GM23338 (cell line): ENCODE measurements around the gene GGT6. TPM values are rescaled to one million over a fixed set of nuclear protein-coding genes. Genes with fewer than 3 reads are reported as not detected.

ENCODE experiments used
- ATAC-seq: fragments of 200-7000 bp; cut with Tn5 transposase; 3 replicates; pipeline ENCODE4 v1.9.1; 2020
- DNase-seq: peaks from one replicate; pipeline ENCODE4 v3.0.0-alpha.2; 2015; ENCODE audit warnings: low spot score
- H2AFZ ChIP-seq: fragments of 200-600 bp; sonication (generic); 2 replicates; pipeline ENCODE4 v1.8.0; 2016; ENCODE audit warnings: antibody characterized with exemption, mild to moderate bottlenecking, moderate library complexity
- H3F3A ChIP-seq: fragments of 200-600 bp; sonication (generic); replicated peaks from 2 replicates; pipeline ENCODE4 v1.8.0; 2017; ENCODE audit warnings: antibody characterized with exemption, mixed run types, low read depth
- H3K27ac ChIP-seq: fragments of 200-600 bp; sonication (generic); 2 replicates; pipeline ENCODE4 v1.6.1; 2016; ENCODE audit warnings: low read depth
- H3K27me3 ChIP-seq: fragments of 200-600 bp; sonication (generic); 2 replicates; pipeline ENCODE4 v1.8.0; 2016; ENCODE audit warnings: mild to moderate bottlenecking, mixed run types, moderate library complexity; ENCODE audit not compliant: insufficient read depth
- H3K36me3 ChIP-seq: fragments of 200-600 bp; sonication (generic); 2 replicates; pipeline ENCODE4 v1.8.0; 2016; ENCODE audit warnings: mild to moderate bottlenecking; ENCODE audit not compliant: insufficient read depth
- H3K4me1 ChIP-seq: fragments of 200-600 bp; sonication (generic); 2 replicates; pipeline ENCODE4 v1.8.0; 2016; ENCODE audit warnings: mild to moderate bottlenecking, moderate library complexity; ENCODE audit not compliant: insufficient read depth
- H3K4me2 ChIP-seq: fragments of 200-600 bp; sonication (generic); 2 replicates; pipeline ENCODE4 v1.7.1; 2017; ENCODE audit warnings: mixed run types
- H3K4me3 ChIP-seq: fragments of 200-600 bp; sonication (generic); 2 replicates; pipeline ENCODE4 v1.6.1; 2016; ENCODE audit warnings: mixed run types
- H3K79me2 ChIP-seq: fragments of 200-600 bp; sonication (generic); replicated peaks from 2 replicates; pipeline ENCODE4 v1.8.0; 2017; ENCODE audit warnings: mild to moderate bottlenecking; ENCODE audit not compliant: insufficient read depth
- H3K9me2 ChIP-seq: fragments of 200-600 bp; sonication (generic); 2 replicates; pipeline ENCODE4 v1.8.0; 2017; ENCODE audit not compliant: insufficient read depth
- H4K20me1 ChIP-seq: fragments of 200-600 bp; sonication (generic); replicated peaks from 2 replicates; pipeline ENCODE4 v1.8.0; 2017; ENCODE audit warnings: mild to moderate bottlenecking; ENCODE audit not compliant: insufficient read depth
- H3K27ac Mint-ChIP-seq: 2 replicates; pipeline ENCODE4 v1.8.0; 2020; ENCODE audit warnings: inconsistent platforms, mild to moderate bottlenecking, moderate library complexity, mixed read lengths
- H3K27me3 Mint-ChIP-seq: 3 replicates; pipeline ENCODE4 v1.8.0; 2022; ENCODE audit warnings: low read depth, mild to moderate bottlenecking, moderate library complexity, mixed read lengths, inconsistent platforms; ENCODE audit not compliant: insufficient read depth, poor library complexity
- H3K36me3 Mint-ChIP-seq: 3 replicates; pipeline ENCODE4 v1.8.0; 2021; ENCODE audit warnings: low read depth, mild to moderate bottlenecking, inconsistent platforms, moderate library complexity, mixed read lengths
- H3K4me1 Mint-ChIP-seq: 3 replicates; pipeline ENCODE4 v1.8.0; 2020; ENCODE audit warnings: mild to moderate bottlenecking, inconsistent platforms, mixed read lengths
- H3K4me3 Mint-ChIP-seq: 3 replicates; pipeline ENCODE4 v1.8.0; 2021; ENCODE audit warnings: moderate library complexity, mild to moderate bottlenecking, inconsistent platforms, mixed read lengths
- H3K9me3 Mint-ChIP-seq: 3 replicates; pipeline ENCODE4 v1.8.0; 2020; ENCODE audit warnings: moderate library complexity, mild to moderate bottlenecking, inconsistent platforms, mixed read lengths
- CREB1 ChIP-seq: fragments of 250-450 bp; sonication (Bioruptor Pico); IDR thresholded peaks from 2 replicates; pipeline ENCODE4 v1.5.0; 2020; ENCODE audit warnings: low read depth, mild to moderate bottlenecking, moderate library complexity
- EZH2 ChIP-seq: fragments of 200-600 bp; sonication (generic); IDR thresholded peaks from one replicate; pipeline ENCODE4 v1.8.0; 2017; ENCODE audit warnings: antibody characterized with exemption, mild to moderate bottlenecking, low read depth; ENCODE audit not compliant: unreplicated experiment
- EZH2phosphoT487 ChIP-seq: fragments of 200-600 bp; sonication (generic); IDR thresholded peaks from one replicate; pipeline ENCODE4 v1.8.1; 2018; ENCODE audit warnings: antibody characterized with exemption; ENCODE audit not compliant: unreplicated experiment
- NANOG ChIP-seq: IDR thresholded peaks from 2 replicates; pipeline ENCODE4 v1.6.1; 2016; ENCODE audit warnings: antibody characterized with exemption, borderline replicate concordance
- POLR2AphosphoS5 ChIP-seq: IDR thresholded peaks from 2 replicates; pipeline ENCODE4 v1.6.1; 2016; ENCODE audit warnings: antibody characterized with exemption, low read depth
- STAT1 ChIP-seq: IDR thresholded peaks from one replicate; pipeline ENCODE4 v1.6.1; 2016; ENCODE audit warnings: antibody characterized with exemption; ENCODE audit not compliant: unreplicated experiment
- ZNF114 ChIP-seq: fragments of 250-450 bp; sonication (Bioruptor Pico); IDR thresholded peaks from 2 replicates; pipeline ENCODE4 v1.5.0; 2020; ENCODE audit warnings: mild to moderate bottlenecking, moderate library complexity
- ZNF331 ChIP-seq: fragments of 250-450 bp; sonication (Bioruptor Pico); IDR thresholded peaks from 2 replicates; pipeline ENCODE4 v1.5.0; 2020; ENCODE audit warnings: low read depth, mild to moderate bottlenecking, moderate library complexity
- polyA plus RNA-seq: library from polyadenylated mRNA; unstranded; fragments of >200 nt; fragmentation: Nextera tagmentation; extraction: Ambion mirVana; gene quantifications from 2 replicates; pipeline ENCODE4 v1.2.1, GENCODE V29; 2016
- total RNA-seq: library from RNA; depleted of rRNA; stranded (reverse); fragments of >200 nt; shearing (Covaris generic); gene quantifications from 2 replicates; pipeline ENCODE4 v1.2.3, GENCODE V29; 2014
- TF ChIP-seq, protein P1 (sequence below): IDR thresholded peaks from one replicate; pipeline ENCODE4 v1.6.1; 2018; ENCODE audit warnings: antibody characterized with exemption; ENCODE audit not compliant: unreplicated experiment
- TF ChIP-seq, protein P2 (sequence below): IDR thresholded peaks from 2 replicates; pipeline ENCODE4 v1.6.1; 2016; ENCODE audit warnings: antibody characterized with exemption
- TF ChIP-seq, protein P3 (sequence below): fragments of 250-450 bp; sonication (Bioruptor Pico); IDR thresholded peaks from 2 replicates; pipeline ENCODE4 v1.5.0; 2020; ENCODE audit warnings: mild to moderate bottlenecking, moderate library complexity

GGT6 gene
- total and polyA plus RNA-seq, 2 experiments from 2014 or later = 0.24 TPM; not detected in 1

DNA sequence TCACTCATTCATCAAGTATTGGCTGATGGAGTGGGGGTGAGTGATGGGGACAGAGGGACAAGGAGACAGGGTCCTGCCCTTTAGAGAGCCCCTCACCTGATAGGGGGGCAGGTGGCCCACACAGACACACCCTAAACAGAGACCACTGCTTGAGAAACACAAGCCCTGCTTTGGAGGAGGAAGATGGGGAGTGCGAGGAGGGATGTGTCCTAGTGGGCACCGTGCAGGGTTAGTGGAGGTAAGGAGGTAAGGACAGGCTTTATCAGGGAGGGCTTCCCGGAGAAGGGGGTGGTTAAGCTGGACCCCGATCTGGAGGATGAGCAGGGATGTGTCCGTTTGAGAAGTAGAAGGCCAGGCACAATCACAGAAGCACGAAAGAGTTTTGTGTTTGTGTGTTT, 15.8 kb upstream of the GGT6 start:
- Mint-ChIP-seq H3K9me3 (peaks cover 5% of the 10 kb centered on the region; the same call in 2 of the 3 replicates), H3K27me3 (peaks cover 5% of the 10 kb centered on the region), H3K4me3 (no peak overlapping the region; the same call in 2 of the 3 replicates), H3K27ac (0 out of 2 replicates have a peak overlapping the region, but pooled peaks have one; percentile 6), H3K36me3 (peaks cover 3% of the 10 kb centered on the region; the same call in 1 of the 3 replicates), H3K4me1 (peaks cover 24% of the 10 kb centered on the region)
- no peak for ATAC-seq
- no peak for DNase-seq
- Histone ChIP-seq H3K27ac (no peak overlapping the region), H2AFZ (peak overlapping the region; percentile 86), H3K4me1 (peaks cover 18% of the 10 kb centered on the region), H3K9me2 (no peaks in the 10 kb centered on the region), H3K4me3 (no peak overlapping the region), H3F3A (no peaks in the 10 kb centered on the region), H3K79me2 (no peaks in the 10 kb centered on the region), H3K27me3 (no peaks in the 10 kb centered on the region), H3K36me3 (no peaks in the 10 kb centered on the region), H3K4me2 (peak overlapping the region; percentile 70), H4K20me1 (no peaks in the 10 kb centered on the region)
- TF ChIP-seq EZH2phosphoT487 (no peak), STAT1 (no peak)
- TF ChIP-seq, protein P1, sequence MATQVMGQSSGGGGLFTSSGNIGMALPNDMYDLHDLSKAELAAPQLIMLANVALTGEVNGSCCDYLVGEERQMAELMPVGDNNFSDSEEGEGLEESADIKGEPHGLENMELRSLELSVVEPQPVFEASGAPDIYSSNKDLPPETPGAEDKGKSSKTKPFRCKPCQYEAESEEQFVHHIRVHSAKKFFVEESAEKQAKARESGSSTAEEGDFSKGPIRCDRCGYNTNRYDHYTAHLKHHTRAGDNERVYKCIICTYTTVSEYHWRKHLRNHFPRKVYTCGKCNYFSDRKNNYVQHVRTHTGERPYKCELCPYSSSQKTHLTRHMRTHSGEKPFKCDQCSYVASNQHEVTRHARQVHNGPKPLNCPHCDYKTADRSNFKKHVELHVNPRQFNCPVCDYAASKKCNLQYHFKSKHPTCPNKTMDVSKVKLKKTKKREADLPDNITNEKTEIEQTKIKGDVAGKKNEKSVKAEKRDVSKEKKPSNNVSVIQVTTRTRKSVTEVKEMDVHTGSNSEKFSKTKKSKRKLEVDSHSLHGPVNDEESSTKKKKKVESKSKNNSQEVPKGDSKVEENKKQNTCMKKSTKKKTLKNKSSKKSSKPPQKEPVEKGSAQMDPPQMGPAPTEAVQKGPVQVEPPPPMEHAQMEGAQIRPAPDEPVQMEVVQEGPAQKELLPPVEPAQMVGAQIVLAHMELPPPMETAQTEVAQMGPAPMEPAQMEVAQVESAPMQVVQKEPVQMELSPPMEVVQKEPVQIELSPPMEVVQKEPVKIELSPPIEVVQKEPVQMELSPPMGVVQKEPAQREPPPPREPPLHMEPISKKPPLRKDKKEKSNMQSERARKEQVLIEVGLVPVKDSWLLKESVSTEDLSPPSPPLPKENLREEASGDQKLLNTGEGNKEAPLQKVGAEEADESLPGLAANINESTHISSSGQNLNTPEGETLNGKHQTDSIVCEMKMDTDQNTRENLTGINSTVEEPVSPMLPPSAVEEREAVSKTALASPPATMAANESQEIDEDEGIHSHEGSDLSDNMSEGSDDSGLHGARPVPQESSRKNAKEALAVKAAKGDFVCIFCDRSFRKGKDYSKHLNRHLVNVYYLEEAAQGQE = no peak

DNA sequence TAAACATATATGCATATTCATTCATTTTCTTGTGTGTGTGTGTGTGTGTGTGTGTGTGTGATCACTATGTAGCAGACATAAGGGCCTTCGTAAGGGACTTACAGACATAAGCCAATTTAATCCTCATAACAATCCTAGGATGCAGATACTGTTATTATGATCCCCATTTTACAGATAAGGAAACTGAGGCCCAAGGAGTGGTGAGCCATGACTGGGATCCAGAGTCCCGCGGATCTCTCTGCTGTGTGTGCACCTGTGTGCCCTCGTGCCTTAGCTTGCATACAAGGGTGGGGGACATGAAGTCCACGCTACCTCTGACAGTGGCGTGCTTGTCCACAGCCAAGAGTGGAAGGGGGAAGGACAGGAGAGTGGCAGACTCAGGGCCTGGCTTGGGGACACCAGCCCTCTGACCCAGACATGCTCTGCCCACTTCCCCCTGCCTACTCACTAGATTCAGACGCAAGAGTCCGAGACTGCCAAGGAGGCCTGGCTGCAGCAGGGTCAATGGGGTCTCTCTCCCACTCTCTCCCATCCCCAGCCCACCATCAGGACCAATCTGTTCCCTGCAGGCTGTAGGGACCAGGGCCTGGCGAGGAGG, 14.2 kb upstream of the GGT6 start:
- Mint-ChIP-seq H3K4me3 (no peak overlapping the region), H3K4me1 (peaks cover 29% of the 10 kb centered on the region), H3K27me3 (peaks cover 6% of the 10 kb centered on the region), H3K36me3 (peaks cover 3% of the 10 kb centered on the region; the same call in 1 of the 3 replicates), H3K27ac (no peak overlapping the region), H3K9me3 (peaks cover 5% of the 10 kb centered on the region; the same call in 2 of the 3 replicates)
- Histone ChIP-seq H3F3A (no peaks in the 10 kb centered on the region), H3K27ac (no peak overlapping the region), H3K4me1 (peaks cover 22% of the 10 kb centered on the region), H3K27me3 (no peaks in the 10 kb centered on the region), H3K4me2 (no peak overlapping the region), H3K36me3 (no peaks in the 10 kb centered on the region), H3K9me2 (no peaks in the 10 kb centered on the region), H4K20me1 (no peaks in the 10 kb centered on the region), H3K4me3 (no peak overlapping the region), H2AFZ (no peak overlapping the region), H3K79me2 (no peaks in the 10 kb centered on the region)
- no peak for DNase-seq
- ATAC-seq = no peak
- TF ChIP-seq POLR2AphosphoS5 = no peak
- TF ChIP-seq EZH2phosphoT487 = no peak
- TF ChIP-seq, protein P2, sequence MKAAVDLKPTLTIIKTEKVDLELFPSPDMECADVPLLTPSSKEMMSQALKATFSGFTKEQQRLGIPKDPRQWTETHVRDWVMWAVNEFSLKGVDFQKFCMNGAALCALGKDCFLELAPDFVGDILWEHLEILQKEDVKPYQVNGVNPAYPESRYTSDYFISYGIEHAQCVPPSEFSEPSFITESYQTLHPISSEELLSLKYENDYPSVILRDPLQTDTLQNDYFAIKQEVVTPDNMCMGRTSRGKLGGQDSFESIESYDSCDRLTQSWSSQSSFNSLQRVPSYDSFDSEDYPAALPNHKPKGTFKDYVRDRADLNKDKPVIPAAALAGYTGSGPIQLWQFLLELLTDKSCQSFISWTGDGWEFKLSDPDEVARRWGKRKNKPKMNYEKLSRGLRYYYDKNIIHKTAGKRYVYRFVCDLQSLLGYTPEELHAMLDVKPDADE = no peak
- TF ChIP-seq, protein P3, sequence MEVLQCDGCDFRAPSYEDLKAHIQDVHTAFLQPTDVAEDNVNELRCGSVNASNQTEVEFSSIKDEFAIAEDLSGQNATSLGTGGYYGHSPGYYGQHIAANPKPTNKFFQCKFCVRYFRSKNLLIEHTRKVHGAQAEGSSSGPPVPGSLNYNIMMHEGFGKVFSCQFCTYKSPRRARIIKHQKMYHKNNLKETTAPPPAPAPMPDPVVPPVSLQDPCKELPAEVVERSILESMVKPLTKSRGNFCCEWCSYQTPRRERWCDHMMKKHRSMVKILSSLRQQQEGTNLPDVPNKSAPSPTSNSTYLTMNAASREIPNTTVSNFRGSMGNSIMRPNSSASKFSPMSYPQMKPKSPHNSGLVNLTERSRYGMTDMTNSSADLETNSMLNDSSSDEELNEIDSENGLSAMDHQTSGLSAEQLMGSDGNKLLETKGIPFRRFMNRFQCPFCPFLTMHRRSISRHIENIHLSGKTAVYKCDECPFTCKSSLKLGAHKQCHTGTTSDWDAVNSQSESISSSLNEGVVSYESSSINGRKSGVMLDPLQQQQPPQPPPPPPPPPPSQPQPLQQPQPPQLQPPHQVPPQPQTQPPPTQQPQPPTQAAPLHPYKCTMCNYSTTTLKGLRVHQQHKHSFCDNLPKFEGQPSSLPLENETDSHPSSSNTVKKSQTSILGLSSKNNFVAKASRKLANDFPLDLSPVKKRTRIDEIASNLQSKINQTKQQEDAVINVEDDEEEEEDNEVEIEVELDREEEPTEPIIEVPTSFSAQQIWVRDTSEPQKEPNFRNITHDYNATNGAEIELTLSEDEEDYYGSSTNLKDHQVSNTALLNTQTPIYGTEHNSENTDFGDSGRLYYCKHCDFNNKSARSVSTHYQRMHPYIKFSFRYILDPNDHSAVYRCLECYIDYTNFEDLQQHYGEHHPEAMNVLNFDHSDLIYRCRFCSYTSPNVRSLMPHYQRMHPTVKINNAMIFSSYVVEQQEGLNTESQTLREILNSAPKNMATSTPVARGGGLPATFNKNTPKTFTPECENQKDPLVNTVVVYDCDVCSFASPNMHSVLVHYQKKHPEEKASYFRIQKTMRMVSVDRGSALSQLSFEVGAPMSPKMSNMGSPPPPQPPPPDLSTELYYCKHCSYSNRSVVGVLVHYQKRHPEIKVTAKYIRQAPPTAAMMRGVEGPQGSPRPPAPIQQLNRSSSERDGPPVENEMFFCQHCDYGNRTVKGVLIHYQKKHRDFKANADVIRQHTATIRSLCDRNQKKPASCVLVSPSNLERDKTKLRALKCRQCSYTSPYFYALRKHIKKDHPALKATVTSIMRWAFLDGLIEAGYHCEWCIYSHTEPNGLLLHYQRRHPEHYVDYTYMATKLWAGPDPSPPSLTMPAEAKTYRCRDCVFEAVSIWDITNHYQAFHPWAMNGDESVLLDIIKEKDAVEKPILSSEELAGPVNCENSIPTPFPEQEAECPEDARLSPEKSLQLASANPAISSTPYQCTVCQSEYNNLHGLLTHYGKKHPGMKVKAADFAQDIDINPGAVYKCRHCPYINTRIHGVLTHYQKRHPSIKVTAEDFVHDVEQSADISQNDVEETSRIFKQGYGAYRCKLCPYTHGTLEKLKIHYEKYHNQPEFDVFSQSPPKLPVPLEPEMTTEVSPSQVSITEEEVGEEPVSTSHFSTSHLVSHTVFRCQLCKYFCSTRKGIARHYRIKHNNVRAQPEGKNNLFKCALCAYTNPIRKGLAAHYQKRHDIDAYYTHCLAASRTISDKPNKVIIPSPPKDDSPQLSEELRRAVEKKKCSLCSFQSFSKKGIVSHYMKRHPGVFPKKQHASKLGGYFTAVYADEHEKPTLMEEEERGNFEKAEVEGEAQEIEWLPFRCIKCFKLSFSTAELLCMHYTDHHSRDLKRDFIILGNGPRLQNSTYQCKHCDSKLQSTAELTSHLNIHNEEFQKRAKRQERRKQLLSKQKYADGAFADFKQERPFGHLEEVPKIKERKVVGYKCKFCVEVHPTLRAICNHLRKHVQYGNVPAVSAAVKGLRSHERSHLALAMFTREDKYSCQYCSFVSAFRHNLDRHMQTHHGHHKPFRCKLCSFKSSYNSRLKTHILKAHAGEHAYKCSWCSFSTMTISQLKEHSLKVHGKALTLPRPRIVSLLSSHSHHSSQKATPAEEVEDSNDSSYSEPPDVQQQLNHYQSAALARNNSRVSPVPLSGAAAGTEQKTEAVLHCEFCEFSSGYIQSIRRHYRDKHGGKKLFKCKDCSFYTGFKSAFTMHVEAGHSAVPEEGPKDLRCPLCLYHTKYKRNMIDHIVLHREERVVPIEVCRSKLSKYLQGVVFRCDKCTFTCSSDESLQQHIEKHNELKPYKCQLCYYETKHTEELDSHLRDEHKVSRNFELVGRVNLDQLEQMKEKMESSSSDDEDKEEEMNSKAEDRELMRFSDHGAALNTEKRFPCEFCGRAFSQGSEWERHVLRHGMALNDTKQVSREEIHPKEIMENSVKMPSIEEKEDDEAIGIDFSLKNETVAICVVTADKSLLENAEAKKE (CRISPR knock-in tag) = no peak
- TF ChIP-seq ZNF114 (CRISPR knock-in tag) = no peak
- no peak for TF ChIP-seq NANOG
- no peak for TF ChIP-seq ZNF331 (CRISPR knock-in tag)
- no peak for TF ChIP-seq EZH2
- no peak for TF ChIP-seq CREB1 (CRISPR knock-in tag)
